Measurements from ENCODE around the gene RECQL5. TPM values are rescaled to one million over a fixed set of nuclear protein-coding genes. Genes with fewer than 3 reads are reported as not detected.

Gene RECQL5
- total and polyA plus RNA-seq, 2 of the 8 experiments (the other 6 are each of a cell fraction or from before 2014, with no cell fraction given), result 15.1 to 41.1 TPM

DNA sequence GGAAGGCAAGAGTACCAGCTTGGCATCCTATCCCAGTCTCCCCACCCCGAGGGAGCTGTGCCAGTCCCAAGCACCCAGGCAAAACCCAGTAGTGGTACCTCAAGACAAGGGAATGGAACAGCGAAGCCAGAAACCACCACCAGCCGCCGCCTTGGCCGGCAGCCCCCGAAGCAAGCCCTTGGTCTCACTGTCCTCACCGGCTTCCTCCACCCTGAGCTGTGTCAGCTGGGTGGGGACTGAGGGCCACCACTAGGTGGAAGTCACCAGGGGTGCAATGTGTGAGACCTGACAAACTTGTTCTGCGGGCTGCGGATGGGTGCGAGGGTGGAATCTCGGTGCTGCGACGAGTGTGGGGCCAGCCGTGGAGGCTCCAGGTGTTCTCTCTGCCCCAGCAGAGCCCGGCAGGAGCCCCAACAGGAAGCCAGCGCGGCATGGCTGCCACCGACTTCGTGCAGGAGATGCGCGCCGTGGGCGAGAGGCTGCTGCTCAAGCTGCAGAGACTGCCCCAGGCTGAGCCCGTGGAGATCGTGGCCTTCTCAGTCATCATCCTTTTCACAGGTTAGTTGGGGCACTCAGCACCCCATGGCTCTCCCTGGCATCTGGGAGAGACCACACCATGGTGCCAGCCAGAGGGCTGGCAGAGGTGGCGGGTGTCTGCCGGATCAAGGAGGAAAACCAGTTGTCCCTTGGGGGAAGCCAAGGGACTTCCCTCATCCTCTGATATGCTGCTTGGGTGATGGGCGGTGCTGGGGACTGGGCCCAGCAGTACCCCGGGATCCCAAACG lies 27.0 kb downstream of the RECQL5 start (continued):
- TF ChIP-seq RNF2 (IDR thresholded peaks at IDR 0.05; ENCODE audit: borderline replicate concordance, low read depth, low read length, missing control alignments, poor library complexity, severe bottlenecking) (no peak), TBP (IDR thresholded peaks at IDR 0.05; ENCODE audit: low read depth, low read length) (no peak), RXRA (IDR thresholded peaks at IDR 0.05; ENCODE audit: insufficient read depth, low read depth, low read length) (no peak)

Data from H1 (cell line).